A549 (cell line): Measurements from ENCODE around the gene MAN2B2. TPM values are rescaled to one million over a fixed set of nuclear protein-coding genes. Genes with fewer than 3 reads are reported as not detected.

Experiments
- ATAC-seq, 2 experiments: fragments of 200-7000 bp in 1 of 2; fragments of >200 bp in 1 of 2; cut with Nextera tagmentation in 1 of 2; cut with Tn5 transposase in 1 of 2; 3 replicates each; pipeline versions ENCODE4 v1.8.0 to v1.9.1; 2018 to 2020; ENCODE audit warnings: mild to moderate bottlenecking in 1 of 2, moderate library complexity in 1 of 2
- CTCF ChIA-PET: fragments of 300-600 bp; sonication (Branson Sonifier 250); formaldehyde crosslinking; extraction: SDS; loops from one replicate; lab custom pipeline; 2021; ENCODE audit warnings: antibody characterized with exemption, inconsistent platforms; lab: Yijun Ruan, JAX
- POLR2A ChIA-PET: fragments of 350-600 bp; formaldehyde crosslinking; extraction: SDS; loops from one replicate; lab custom pipeline; 2021; ENCODE audit warnings: antibody characterized with exemption, inconsistent platforms; lab: Yijun Ruan, JAX
- DNase-seq, 2 experiments: peaks; one replicate each; pipeline versions ENCODE4 v3.0.0 to v3.0.0-alpha.2; 2011 to 2016; ENCODE audit warnings: low read depth in 1 of 2, low spot score in 1 of 2
- FAIRE-seq: peaks from 2 replicates; lab custom pipeline; 2011; peaks lifted over from hg19 to GRCh38; lab: Jason Lieb, UNC
- H3K27ac ChIP-seq, 2 experiments: fragments of >200 bp; sonication (Bioruptor Twin); formaldehyde crosslinking; 3 replicates each; pipeline ENCODE4 v1.5.1; 2016 to 2017
- H3K4me1 ChIP-seq: fragments of >200 bp; sonication (Bioruptor Twin); formaldehyde crosslinking; 3 replicates; pipeline ENCODE4 v1.6.1; 2016
- H3K4me2 ChIP-seq: fragments of >200 bp; sonication (Bioruptor Twin); formaldehyde crosslinking; 3 replicates; pipeline ENCODE4 v1.6.1; 2016
- H3K4me3 ChIP-seq: fragments of >200 bp; sonication (Bioruptor Twin); formaldehyde crosslinking; 3 replicates; pipeline ENCODE4 v1.5.1; 2016
- H3K9me3 ChIP-seq: fragments of >200 bp; sonication (Bioruptor Twin); formaldehyde crosslinking; 3 replicates; pipeline ENCODE4 v1.6.1; 2016
- BHLHE40 ChIP-seq: IDR thresholded peaks from 2 replicates; pipeline ENCODE4 v1.6.1; 2012; ENCODE audit warnings: low read depth, low read length, inconsistent platforms
- CBX8 ChIP-seq: fragments of 200-600 bp; sonication (generic); IDR thresholded peaks from 2 replicates; pipeline ENCODE4 v1.6.1; 2016
- E2F6 ChIP-seq: IDR thresholded peaks from 2 replicates; pipeline ENCODE4 v1.6.1; 2012; ENCODE audit warnings: low read depth, borderline replicate concordance
- ELK1 ChIP-seq: fragments of 150-350 bp; IDR thresholded peaks from 2 replicates; pipeline ENCODE4 v1.6.1; 2014; ENCODE audit warnings: low read depth, mild to moderate bottlenecking, low read length
- GATA3 ChIP-seq: IDR thresholded peaks from 2 replicates; pipeline ENCODE4 v1.6.1; 2012; ENCODE audit warnings: borderline replicate concordance
- HDAC2 ChIP-seq: fragments of 200-600 bp; sonication (generic); IDR thresholded peaks from 2 replicates; pipeline ENCODE4 v1.6.1; 2016
- HES2 ChIP-seq: fragments of >200 bp; sonication (Bioruptor Twin); formaldehyde crosslinking; IDR thresholded peaks from 2 replicates; pipeline ENCODE4 v1.6.1; 2016
- HEYL ChIP-seq: fragments of 250-450 bp; sonication (Bioruptor Pico); IDR thresholded peaks from 2 replicates; pipeline ENCODE4 v1.8.0; 2021; ENCODE audit warnings: mild to moderate bottlenecking, moderate library complexity
- HOXA7 ChIP-seq: fragments of 250-450 bp; sonication (Bioruptor Pico); IDR thresholded peaks from 2 replicates; pipeline ENCODE4 v1.5.0; 2020; ENCODE audit warnings: mild to moderate bottlenecking, moderate library complexity
- KDM5A ChIP-seq: fragments of 200-600 bp; sonication (generic); IDR thresholded peaks from 2 replicates; pipeline ENCODE4 v1.6.1; 2016; ENCODE audit warnings: antibody characterized with exemption, mild to moderate bottlenecking
- MAFK ChIP-seq: fragments of 450-650 bp; IDR thresholded peaks from 2 replicates; pipeline ENCODE4 v1.6.1; 2014; ENCODE audit not compliant: partially characterized antibody
- MAZ ChIP-seq: fragments of 150-350 bp; IDR thresholded peaks from 2 replicates; pipeline ENCODE4 v1.6.1; 2014; ENCODE audit warnings: antibody characterized with exemption, low read depth, low read length, borderline replicate concordance
- MYC ChIP-seq: IDR thresholded peaks from 2 replicates; pipeline ENCODE4 v1.6.1; 2012; ENCODE audit warnings: mild to moderate bottlenecking, inconsistent platforms, low read length, improper control_type of control experiment, borderline replicate concordance
- NR3C1 ChIP-seq: fragments of >200 bp; sonication (Bioruptor Twin); formaldehyde crosslinking; IDR thresholded peaks from 3 replicates; pipeline ENCODE4 v1.6.1; 2017
- PBX3 ChIP-seq: IDR thresholded peaks from 2 replicates; pipeline ENCODE4 v1.6.1; 2012
- POLR2A ChIP-seq: IDR thresholded peaks from 2 replicates; pipeline ENCODE4 v1.6.1; 2012; ENCODE audit warnings: mild to moderate bottlenecking, low read length
- RAD21 ChIP-seq, 2 experiments: fragments of >200 bp in 1 of 2; sonication (Bioruptor Twin) in 1 of 2; formaldehyde crosslinking in 1 of 2; IDR thresholded peaks in 1 of 2; conservative IDR thresholded peaks in 1 of 2; 2 replicates in 1 of 2; 3 replicates in 1 of 2; pipeline ENCODE4 v1.6.1; 2012 to 2018; ENCODE audit warnings: inconsistent platforms in 1 of 2
- RARB ChIP-seq: fragments of 250-450 bp; sonication (Bioruptor Pico); IDR thresholded peaks from 2 replicates; pipeline ENCODE4 v1.8.0; 2021; ENCODE audit warnings: mild to moderate bottlenecking, moderate library complexity
- REST ChIP-seq: fragments of 200-600 bp; sonication (generic); IDR thresholded peaks from 2 replicates; pipeline ENCODE4 v1.6.1; 2016; ENCODE audit warnings: antibody characterized with exemption, mild to moderate bottlenecking, moderate library complexity
- RNF2 ChIP-seq: fragments of 200-600 bp; sonication (generic); IDR thresholded peaks from 2 replicates; pipeline ENCODE4 v1.6.1; 2016; ENCODE audit warnings: low read depth, mild to moderate bottlenecking, antibody characterized with exemption, moderate library complexity, borderline replicate concordance
- TFCP2L1 ChIP-seq: fragments of 250-450 bp; sonication (Bioruptor Pico); IDR thresholded peaks from 2 replicates; pipeline ENCODE4 v1.5.0; 2021; ENCODE audit warnings: mild to moderate bottlenecking
- ZNF302 ChIP-seq: fragments of 250-450 bp; sonication (Bioruptor Pico); IDR thresholded peaks from 2 replicates; pipeline ENCODE4 v1.9.0; 2021; ENCODE audit warnings: inconsistent platforms, mild to moderate bottlenecking, moderate library complexity
- ZSCAN20 ChIP-seq: fragments of 250-450 bp; sonication (Bioruptor Pico); IDR thresholded peaks from 2 replicates; pipeline ENCODE4 v1.8.0; 2022; ENCODE audit warnings: mild to moderate bottlenecking, moderate library complexity
- WGBS: methylation state at CpG from one replicate; pipeline ENCODE4 v1.1.6; 2017; ENCODE audit errors: missing lambda C conversion rate; 5-methylcytosine and 5-hydroxymethylcytosine counted together
- polyA plus RNA-seq, 4 experiments: library from polyadenylated mRNA; depleted of rRNA in 3 of 4; stranded (reverse); fragments of >200 nt; fragmentation: RNase III in 1 of 4; extraction: RNeasy Plus Mini Kit Qiagen cat#74134 plus additional on column Dnase treatment in 1 of 4; gene quantifications; 2 replicates in 3 of 4; 3 replicates in 1 of 4; pipeline ENCODE4 v1.2.3, GENCODE V29; 2011 to 2017

The MAN2B2 gene
- polyA plus RNA-seq, 2 of the 4 experiments (the other 2 are of a cell fraction), result 6.3 to 8.4 TPM

GRCh38 chr4:6575503-6576240 is 683 bp downstream of the MAN2B2 start:
- no peak for FAIRE-seq
- WGBS, result 85% methylated on average over 9 of the region's 17 CpGs
- Histone ChIP-seq H3K4me2 (peak overlapping the region; percentile 98), H3K27ac (peak overlapping the region; percentile 83 to 91), H3K4me3 (peak overlapping the region; percentile 75), H3K9me3 (no peaks in the 10 kb centered on the region), H3K4me1 (peaks cover 5% of the 10 kb centered on the region; the same call in 1 of the 3 replicates)
- ChIA-PET POLR2A (interaction anchor here (0.8 to 1.0 kb wide), 2 partner anchors 64 to 98 kb away, joined by 5 to 9 read pairs; a partner anchor contains a TSS), CTCF (no interaction called here)
- DNase-seq, result no peak
- TF ChIP-seq RARB (no peak), TFCP2L1 (CRISPR knock-in tag) (no peak), RAD21 (conservative IDR thresholded peaks at IDR 0.05 in 1 of 2, IDR thresholded peaks at IDR 0.05 in 1 of 2) (no peak), HOXA7 (CRISPR knock-in tag) (no peak), E2F6 (no peak), HEYL (CRISPR knock-in tag) (no peak), BHLHE40 (no peak), MYC (no peak), KDM5A (no peak), ZNF302 (no peak), CBX8 (no peak), MAZ (no peak), GATA3 (no peak), HES2 (no peak), REST (no peak), POLR2A (no peak), ZSCAN20 (CRISPR knock-in tag) (no peak), PBX3 (no peak)
- no peak; a peak in 1 of 6 replicates for ATAC-seq

GRCh38 chr4:6576512-6576911 is 1.5 kb downstream of the MAN2B2 start:
- CTCF ChIA-PET, result interaction anchor here (0.6 kb wide), 1 partner anchor 435 kb away, joined by 3 read pairs; no protein-coding TSS in a partner anchor
- no peak for ATAC-seq

More at GRCh38 chr4:6576512-6576911, 1.5 kb downstream of the MAN2B2 start:
- H3K4me3 ChIP-seq, result no peak overlapping the region
- DNase-seq, result no peak
- no peak overlapping the region for H3K27ac ChIP-seq
- H3K4me2 ChIP-seq, result no peak overlapping the region
- TF ChIP-seq MAFK (no peak), MAZ (no peak), RNF2 (no peak), ELK1 (no peak), POLR2A (no peak), HDAC2 (no peak), NR3C1 (no peak), GATA3 (no peak)
- TF ChIP-seq, all 56 proteins: peak for 0
- no peak for FAIRE-seq
- 98% methylated on average over 14 of the region's 16 CpGs for WGBS
- Histone ChIP-seq H3K4me1 (peaks cover 5% of the 10 kb centered on the region; the same call in 1 of the 3 replicates), H3K9me3 (no peaks in the 10 kb centered on the region)
- POLR2A ChIA-PET, result no interaction called here
